ENCODE data around the gene FAF1. TPM values are rescaled to one million over a fixed set of nuclear protein-coding genes. Genes with fewer than 3 reads are reported as not detected.

The FAF1 gene
- total RNA-seq, 4 donors from 2014 or later = 46.1 to 72.2 (median 52.2) TPM

- no peak for TF ChIP-seq CTCF (IDR thresholded peaks at IDR 0.05; ENCODE audit: low read depth)
These were observed 540.7 kb downstream of the FAF1 start for GRCh38 chr1:50419192-50419906.

GRCh38 chr1:50418600-50419109 lies 541.4 kb downstream of the FAF1 start:
- no peak for TF ChIP-seq CTCF (IDR thresholded peaks at IDR 0.05; ENCODE audit: low read depth)

GRCh38 chr1:50417946-50418599 lies 542.0 kb downstream of the FAF1 start:
- no peak for TF ChIP-seq CTCF (IDR thresholded peaks at IDR 0.05; ENCODE audit: low read depth)

- no peak for TF ChIP-seq CTCF (IDR thresholded peaks at IDR 0.05; ENCODE audit: low read depth)
These were observed 542.6 kb downstream of the FAF1 start for GRCh38 chr1:50417507-50417906.

GRCh38 chr1:50416553-50417453 lies 543.3 kb downstream of the FAF1 start:
- no peak for TF ChIP-seq CTCF (IDR thresholded peaks at IDR 0.05; ENCODE audit: low read depth)

- no peak for TF ChIP-seq CTCF (IDR thresholded peaks at IDR 0.05; ENCODE audit: low read depth)
These were observed 543.9 kb downstream of the FAF1 start for GRCh38 chr1:50416150-50416527.
